GM21737 (cell line): ENCODE data around the gene CAMK1.

Experiments used
- ATAC-seq: cut with Tn5 transposase; IDR thresholded peaks from one replicate; pipeline ENCODE4 v1.9.1; 2021; ENCODE audit warnings: mild to moderate bottlenecking, moderate library complexity; ENCODE audit not compliant: unreplicated experiment

CAMK1 gene

DNA sequence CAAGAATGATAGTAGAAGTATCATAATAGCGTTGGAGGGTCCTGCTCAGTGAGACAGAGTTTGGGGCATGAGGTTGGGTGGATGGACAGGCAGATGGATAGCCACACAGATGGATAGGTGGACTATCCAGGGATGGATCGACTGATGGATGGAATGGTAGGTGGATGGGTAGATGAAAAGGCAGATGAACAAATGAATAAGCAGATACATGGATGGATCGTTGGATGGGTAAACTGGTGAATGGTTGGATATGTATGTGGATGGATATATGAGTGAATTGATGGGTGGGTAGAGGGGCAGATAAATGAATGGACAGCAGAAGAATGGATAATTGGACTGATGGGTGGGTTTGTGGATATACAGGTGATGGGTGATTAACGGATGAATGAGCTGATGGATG is 56.6 kb downstream of the CAMK1 start:
- ATAC-seq = no peak

DNA sequence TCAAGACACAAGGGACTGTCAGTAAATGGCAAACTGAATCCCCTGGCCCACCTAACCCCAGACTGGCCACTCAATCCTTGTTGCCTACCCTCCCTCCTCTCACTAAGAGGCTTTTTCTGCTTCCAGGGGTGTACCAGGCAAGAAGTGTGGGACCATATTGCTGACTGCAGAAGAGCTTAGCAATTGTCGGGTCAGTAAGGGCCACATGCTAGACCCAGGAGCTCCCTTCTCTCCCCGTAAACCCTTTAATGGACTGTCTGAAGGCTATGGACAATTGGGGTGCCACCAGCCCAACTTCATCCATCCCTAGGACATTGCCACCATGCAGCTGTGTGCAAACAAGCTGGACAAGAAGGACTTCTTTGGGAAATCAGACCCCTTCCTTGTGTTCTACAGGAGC is 57.3 kb downstream of the CAMK1 start:
- ATAC-seq = no peak

DNA sequence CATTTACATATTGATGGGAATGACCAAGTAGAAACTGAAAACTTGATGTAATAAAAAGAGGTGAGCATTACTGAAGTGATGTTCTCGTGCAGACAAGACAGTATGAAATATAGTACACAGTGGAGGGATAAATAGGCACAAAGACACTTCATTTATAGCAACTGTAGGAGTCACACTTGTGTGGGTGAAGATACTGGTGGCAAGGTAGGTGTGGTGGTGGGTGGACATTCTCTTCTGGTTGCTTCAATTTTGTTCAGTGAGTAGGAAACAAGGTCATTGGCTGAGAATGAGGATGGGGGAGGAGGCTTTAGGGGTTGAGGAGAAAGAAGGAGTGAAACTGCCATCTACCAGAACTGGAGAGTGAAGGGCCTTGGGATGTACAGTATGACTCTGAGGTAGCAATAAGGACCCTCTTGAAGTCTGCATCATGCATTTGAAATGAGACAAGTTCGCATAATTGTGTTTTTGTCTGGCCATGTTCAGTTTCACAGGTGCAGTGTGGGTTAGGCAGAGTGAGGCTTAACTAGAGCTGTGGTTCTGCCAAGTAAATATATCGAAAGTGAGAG is 59.5 kb downstream of the CAMK1 start:
- ATAC-seq = no peak
